ENCODE data around the gene PIK3R1. TPM values are rescaled to one million over a fixed set of nuclear protein-coding genes. Genes with fewer than 3 reads are reported as not detected.

PIK3R1 gene
- total and polyA plus RNA-seq, 2 of the 4 experiments (the other 2 are of a cell fraction) = 2.4 to 9.3 TPM

GRCh38 chr5:68243251-68243650 lies 27.7 kb downstream of the PIK3R1 start:
- no CpG with 5 or more reads among the region's 2 CpGs for WGBS, 2 experiments (ENCODE audit: extremely low coverage in 2 of 2, insufficient read length in 1 of 2)
- Histone ChIP-seq H2BK5ac (ENCODE audit: low read depth, low read length, poor library complexity, severe bottlenecking) (no peak overlapping the region), H3K79me1 (ENCODE audit: low read depth in 1 of 2, low read length in 2 of 2) (peaks cover 11 to 42% of the 10 kb centered on the region in 2 experiments; a peak in 3 of 4 replicates), H3K14ac (replicated peaks; ENCODE audit: low read depth, low read length) (no peak overlapping the region), H3K18ac (ENCODE audit: low read depth, low read length) (no peak overlapping the region), H4K8ac (ENCODE audit: low read depth in 2 of 2, low read length in 2 of 2) (no peak overlapping the region), H3K27ac (ENCODE audit: insufficient read depth, low read length) (no peak overlapping the region), H2AK9ac (replicated peaks; ENCODE audit: low read depth, low read length, poor library complexity) (no peak overlapping the region), H2BK120ac (ENCODE audit: low read depth, low read length) (no peak overlapping the region), H2BK20ac (ENCODE audit: low read depth, low read length) (no peak overlapping the region), H2AK5ac (ENCODE audit: low read depth, low read length) (no peak overlapping the region), H4K5ac (ENCODE audit: low read depth, low read length) (no peak overlapping the region), H3K23ac (ENCODE audit: low read depth, low read length) (no peak overlapping the region), H3K9me1 (ENCODE audit: insufficient read depth, low read length) (no peaks in the 10 kb centered on the region), H3K4me1 (ENCODE audit: control insufficient read depth, insufficient read depth, low read length) (peaks cover 5% of the 10 kb centered on the region), H3K9ac (ENCODE audit: low read depth, low read length) (no peak overlapping the region), H4K20me1 (ENCODE audit: insufficient read depth, low read length) (no peaks in the 10 kb centered on the region; the same call in 1 of the 2 replicates), H3K4ac (ENCODE audit: low read depth, low read length) (no peak overlapping the region), H3K36me3 (ENCODE audit: control insufficient read depth, insufficient read depth, low read length) (no peaks in the 10 kb centered on the region), H3K56ac (ENCODE audit: extremely low read depth, insufficient read depth, low read length) (no peak overlapping the region), H3K27me3 (ENCODE audit: control insufficient read depth, insufficient read depth, low read length) (no peaks in the 10 kb centered on the region), H3K4me3 (ENCODE audit: insufficient read depth, low read depth, low read length) (no peak overlapping the region), H2BK15ac (ENCODE audit: low read depth, low read length) (no peak overlapping the region), H3K4me2 (ENCODE audit: low read depth, low read length) (no peak overlapping the region), H4K91ac (ENCODE audit: insufficient read depth, low read depth, low read length) (no peak overlapping the region), H2AFZ (replicated peaks; ENCODE audit: low read length, poor library complexity) (no peak overlapping the region), H3K9me3 (ENCODE audit: control insufficient read depth, insufficient read depth, low read length) (no peaks in the 10 kb centered on the region)
- DNase-seq (no peak), ATAC-seq (ENCODE audit: low read depth) (no peak)
- in situ Hi-C loops (cut with MboI; ENCODE audit: low sequenced_read_pairs) (no loop called here), intact Hi-C loops (cut with micrococcal nuclease) (no loop called here), dilution Hi-C loops (cut with HindIII; ENCODE audit: low sequenced_read_pairs, unreplicated experiment) (no loop called here)
- no TSS peak for BruUV-seq (replicated peaks)
- ChIA-PET POLR2A (ENCODE audit: unreplicated experiment) (no interaction called here), CTCF (no interaction called here)
- TF ChIP-seq RCOR1 (IDR thresholded peaks at IDR 0.05; ENCODE audit: insufficient replicate concordance, low read length) = no peak
- no peak for TF ChIP-seq FOS (IDR thresholded peaks at IDR 0.05; ENCODE audit: low read depth, low read length)
- TF ChIP-seq CHD1 (IDR thresholded peaks at IDR 0.05; ENCODE audit: low read depth, low read length) = no peak
- no peak for TF ChIP-seq SMC3 (IDR thresholded peaks at IDR 0.05; ENCODE audit: low read depth, low read length)
- TF ChIP-seq MAFK (IDR thresholded peaks at IDR 0.05; ENCODE audit: low read depth, low read length) = no peak
- no peak for TF ChIP-seq BHLHE40 (IDR thresholded peaks at IDR 0.05; ENCODE audit: low read depth, low read length)
- TF ChIP-seq USF2 (IDR thresholded peaks at IDR 0.05; ENCODE audit: low read depth, low read length) = no peak
- TF ChIP-seq CEBPB (IDR thresholded peaks at IDR 0.05; ENCODE audit: low read depth, low read length) = no peak
- TF ChIP-seq NFE2L2 (IDR thresholded peaks at IDR 0.05; ENCODE audit: low read depth, low read length) = no peak
- TF ChIP-seq ELK1 (IDR thresholded peaks at IDR 0.05; ENCODE audit: borderline replicate concordance, low read depth, low read length) = no peak
- TF ChIP-seq MXI1 (IDR thresholded peaks at IDR 0.05; ENCODE audit: borderline replicate concordance, low read depth, low read length) = no peak
- no peak for TF ChIP-seq MAZ (IDR thresholded peaks at IDR 0.05; ENCODE audit: borderline replicate concordance, low read depth, low read length)
- TF ChIP-seq CTCF (conservative IDR thresholded peaks at IDR 0.05; ENCODE audit: low read depth, low read length) = no peak
- no peak for TF ChIP-seq POLR2A (IDR thresholded peaks at IDR 0.05; ENCODE audit: low read depth, low read length)
- no peak for TF ChIP-seq RAD21 (IDR thresholded peaks at IDR 0.05; ENCODE audit: low read length)
- no peak for TF ChIP-seq RFX5 (IDR thresholded peaks at IDR 0.05; ENCODE audit: low read depth, low read length)
